Adrenal gland (tissue), 12 donors: ENCODE data around the gene SMC1B. TPM values are rescaled to one million over a fixed set of nuclear protein-coding genes. Genes with fewer than 3 reads are reported as not detected.
A peak's percentile ranks its signal among the peaks of the same experiment; 100 is the strongest.

Source experiments
- DNase-seq, 7 donors: peaks; one replicate each; pipeline ENCODE4 v3.0.0-alpha.2; 2019 to 2020
- H3K27ac ChIP-seq, 5 donors: fragments of 200-600 bp; sonication (generic) in 4 of 5; 1 replicate in 3 of 5; 2 replicates in 2 of 5; pipeline versions ENCODE4 v1.5.1 to v1.8.0; 2016 to 2020; ENCODE audit warnings: mild to moderate bottlenecking in 1 of 5
- H3K27me3 ChIP-seq: fragments of 200-600 bp; 2 replicates; pipeline ENCODE4 v1.8.0; 2021
- H3K36me3 ChIP-seq, 2 donors: fragments of 200-600 bp; replicated peaks in 1 of 2; 1 replicate in 1 of 2; 2 replicates in 1 of 2; pipeline versions ENCODE4 v1.5.1 to v1.8.0; 2018 to 2022
- H3K4me1 ChIP-seq, 2 donors: fragments of 200-600 bp; replicated peaks in 1 of 2; 1 replicate in 1 of 2; 2 replicates in 1 of 2; pipeline versions ENCODE4 v1.5.1 to v1.8.0; 2018 to 2021
- H3K4me3 ChIP-seq, 4 donors: fragments of 200-600 bp; sonication (generic) in 3 of 4; one replicate each; pipeline ENCODE4 v1.5.1; 2016 to 2018
- H3K9me3 ChIP-seq, 3 donors: fragments of 200-600 bp; sonication (generic) in 1 of 3; replicated peaks in 1 of 3; 1 replicate in 2 of 3; 2 replicates in 1 of 3; pipeline versions ENCODE4 v1.5.1 to v1.8.0; 2016 to 2021
- POLR2A ChIP-seq, 2 donors: fragments of 450-650 bp; IDR thresholded peaks; one replicate each; pipeline ENCODE4 v1.6.1; 2017; ENCODE audit warnings: antibody characterized with exemption in 2 of 2, mild to moderate bottlenecking in 2 of 2, moderate library complexity in 1 of 2
- WGBS, 4 donors: extraction: QIAGEN DNeasy Blood & Tissue Kit in 2 of 4; methylation state at CpG; one replicate each; pipeline versions ENCODE4 v1.1.5 to v1.1.7; 2013 to 2017; 5-methylcytosine and 5-hydroxymethylcytosine counted together
- intact Hi-C, 2 donors: fragments of 100-400 bp; cut with DNase I; formaldehyde crosslinking; loops; one replicate each; pipeline versions ENCODE4 v1.14.1 to v1.15.0; 2022 to 2023
- polyA plus RNA-seq, 3 donors: library from polyadenylated mRNA; stranded (reverse); fragments of 200-250 nt in 2 of 3; fragments of 350-450 nt in 1 of 3; fragmentation: Illumina TruSeq in 1 of 3; extraction: RNeasy Lipid Tissue Mini Kit (QIAGEN cat#74804) in 1 of 3; gene quantifications; one replicate each; pipeline ENCODE4 v1.2.3, GENCODE V29; 2013 to 2014
- total RNA-seq, 9 donors: library from RNA; depleted of rRNA in 4 of 9; stranded (reverse); fragments of >200 nt in 4 of 9; fragments of 120-200 nt in 1 of 9; fragmentation: NEBNext Ultra II Directional in 1 of 9; extraction: Animal tissue kit (Norgen Biotek cat#: 25700) in 1 of 9; gene quantifications; one replicate each; pipeline versions ENCODE4 v1.1.0 to v1.2.4, GENCODE V29; 2013 to 2023
- TF ChIP-seq, protein P1 (sequence below), 6 experiments: fragments of 450-650 bp in 4 of 6; fragments of 200-600 bp in 2 of 6; sonication (generic) in 1 of 6; IDR thresholded peaks; 1 replicate in 5 of 6; 2 replicates in 1 of 6; pipeline versions ENCODE4 v1.5.1 to v1.8.0; 2016 to 2021; ENCODE audit warnings: antibody characterized with exemption in 6 of 6, mild to moderate bottlenecking in 2 of 6, moderate library complexity in 1 of 6
- donor health status: healthy with polysubstance abuse.
- donor health status: Bipolar disorder and iron deficiency.
- donor health status: DM: yes; HTN: yes; CAD: no.
- donor health status: DM: no; HTN: no; CAD: no.
- donor health status: DM: no; HTN: no; CAD: no.
- donor health status: DM: yes; HTN: yes; CAD: no.

SMC1B gene
- total and polyA plus RNA-seq, 12 donors: 0.06 TPM; not detected in 11

DNA sequence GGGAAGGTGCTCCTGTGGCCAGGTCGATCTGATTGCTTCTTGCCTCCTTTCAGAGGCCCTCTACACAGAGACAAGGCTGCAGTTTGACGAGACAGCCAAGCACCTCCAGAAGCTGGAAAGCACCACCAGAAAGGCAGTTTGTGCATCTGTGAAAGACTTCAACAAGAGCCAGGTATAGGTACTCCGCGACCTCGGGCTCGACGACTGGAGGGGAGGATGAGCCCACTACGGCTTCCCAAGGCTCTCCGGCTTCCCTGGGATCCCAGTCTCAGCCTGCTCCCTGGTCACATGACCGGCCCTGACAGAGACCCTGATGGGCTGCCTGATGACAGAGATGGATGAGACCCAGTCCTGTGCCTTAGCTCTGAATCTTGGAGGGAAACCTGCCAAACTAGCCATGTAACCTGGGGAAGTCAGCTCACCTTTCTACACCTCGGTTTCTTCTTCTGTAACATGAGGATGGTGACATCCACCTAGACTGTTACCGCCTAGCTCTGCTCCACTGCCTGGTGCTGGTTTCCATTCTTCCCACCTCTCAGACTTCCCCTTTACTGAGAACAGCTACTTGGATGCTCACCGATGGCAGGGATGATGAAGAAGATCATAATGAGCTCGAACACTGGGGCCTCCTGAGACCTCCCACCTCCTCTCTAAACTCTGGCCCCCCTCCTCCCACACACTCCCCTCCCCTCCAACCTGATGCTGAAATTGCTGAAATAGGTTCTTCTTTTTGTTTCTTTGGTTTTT, 9.0 kb upstream of the SMC1B start:
- no peaks in the 10 kb centered on the region for H3K27me3 ChIP-seq
- 87 to 91% (median 89%) methylated on average over 6 to 14 of the region's 14 CpGs for WGBS, 4 donors
- H3K36me3 ChIP-seq: no peaks in the 10 kb centered on the region
- no peak overlapping the region for H3K27ac ChIP-seq
- DNase-seq: peak in 1 of 7 donors; percentile 33
- H3K4me3 ChIP-seq: no peak overlapping the region
- TF ChIP-seq, protein P1, sequence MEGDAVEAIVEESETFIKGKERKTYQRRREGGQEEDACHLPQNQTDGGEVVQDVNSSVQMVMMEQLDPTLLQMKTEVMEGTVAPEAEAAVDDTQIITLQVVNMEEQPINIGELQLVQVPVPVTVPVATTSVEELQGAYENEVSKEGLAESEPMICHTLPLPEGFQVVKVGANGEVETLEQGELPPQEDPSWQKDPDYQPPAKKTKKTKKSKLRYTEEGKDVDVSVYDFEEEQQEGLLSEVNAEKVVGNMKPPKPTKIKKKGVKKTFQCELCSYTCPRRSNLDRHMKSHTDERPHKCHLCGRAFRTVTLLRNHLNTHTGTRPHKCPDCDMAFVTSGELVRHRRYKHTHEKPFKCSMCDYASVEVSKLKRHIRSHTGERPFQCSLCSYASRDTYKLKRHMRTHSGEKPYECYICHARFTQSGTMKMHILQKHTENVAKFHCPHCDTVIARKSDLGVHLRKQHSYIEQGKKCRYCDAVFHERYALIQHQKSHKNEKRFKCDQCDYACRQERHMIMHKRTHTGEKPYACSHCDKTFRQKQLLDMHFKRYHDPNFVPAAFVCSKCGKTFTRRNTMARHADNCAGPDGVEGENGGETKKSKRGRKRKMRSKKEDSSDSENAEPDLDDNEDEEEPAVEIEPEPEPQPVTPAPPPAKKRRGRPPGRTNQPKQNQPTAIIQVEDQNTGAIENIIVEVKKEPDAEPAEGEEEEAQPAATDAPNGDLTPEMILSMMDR (IDR thresholded peaks at IDR 0.05): no peak
- no peak for TF ChIP-seq POLR2A (IDR thresholded peaks at IDR 0.05)
- no peaks in the 10 kb centered on the region for H3K4me1 ChIP-seq
- intact Hi-C loops: no loop called here
- H3K9me3 ChIP-seq: no peaks in the 10 kb centered on the region

- intact Hi-C loops: no loop called here
- Histone ChIP-seq H3K36me3 (no peaks in the 10 kb centered on the region), H3K27me3 (no peaks in the 10 kb centered on the region), H3K4me1 (no peaks in the 10 kb centered on the region), H3K9me3 (no peaks in the 10 kb centered on the region), H3K27ac (no peak overlapping the region), H3K4me3 (no peak overlapping the region)
- no peak for DNase-seq
- TF ChIP-seq, protein P1 (IDR thresholded peaks at IDR 0.05): no peak
- no peak for TF ChIP-seq POLR2A (IDR thresholded peaks at IDR 0.05)
- 62 to 75% (median 67%) methylated on average over 2 of the region's 2 CpGs for WGBS, 4 donors
These were observed 8.1 kb upstream of the SMC1B start for GRCh38 chr22:45421349-45422055.

DNA sequence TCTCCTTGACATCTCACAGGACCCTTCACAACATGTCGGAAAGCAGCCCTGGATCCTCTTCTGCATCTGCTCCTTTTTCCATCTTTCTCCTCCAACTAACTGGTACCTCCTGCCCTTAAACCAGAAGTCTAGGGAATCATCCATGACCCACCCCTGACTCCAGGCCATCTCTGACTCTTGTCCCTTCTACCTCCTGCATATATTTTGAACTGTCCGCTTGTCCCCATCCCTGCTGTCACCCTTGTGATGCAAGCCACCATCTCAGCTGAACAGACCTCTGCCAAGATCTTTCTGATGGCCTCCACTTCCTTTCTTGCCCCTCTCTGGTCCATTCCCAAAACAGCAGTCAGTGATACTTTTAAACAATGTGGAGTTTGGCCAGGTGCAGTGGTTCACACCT, 7.1 kb upstream of the SMC1B start:
- Histone ChIP-seq H3K9me3 (no peaks in the 10 kb centered on the region), H3K36me3 (no peaks in the 10 kb centered on the region), H3K4me3 (no peak overlapping the region), H3K27ac (no peak overlapping the region), H3K27me3 (no peaks in the 10 kb centered on the region), H3K4me1 (no peaks in the 10 kb centered on the region)
- TF ChIP-seq, protein P1 (IDR thresholded peaks at IDR 0.05): no peak
- TF ChIP-seq POLR2A (IDR thresholded peaks at IDR 0.05): no peak
- 91 to 96% (median 94%) methylated on average over 2 of the region's 2 CpGs for WGBS, 4 donors
- intact Hi-C loops: no loop called here
- no peak for DNase-seq

DNA sequence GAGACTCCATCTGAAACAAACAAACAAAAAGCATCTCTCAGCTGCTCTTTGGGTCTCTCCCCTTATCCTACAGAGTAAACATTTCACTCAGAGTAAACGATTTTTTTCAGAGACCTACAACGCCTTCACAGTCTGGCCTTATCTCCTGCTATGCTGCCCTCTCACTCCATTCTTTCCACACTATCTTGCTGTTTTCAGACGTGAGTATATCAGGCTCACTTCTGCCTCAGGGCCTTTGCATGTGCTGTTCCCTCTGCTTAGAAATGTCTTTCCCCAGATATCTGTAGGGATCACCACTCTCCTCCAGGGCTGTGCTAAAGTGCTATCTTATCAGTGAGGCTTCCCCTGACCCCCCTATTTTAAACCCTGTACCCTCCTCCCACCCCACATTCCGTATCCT, 6.6 kb upstream of the SMC1B start:
- no peak for DNase-seq
- WGBS, 4 donors: 86 to 91% (median 88%) methylated on average over 4 of the region's 4 CpGs
- Histone ChIP-seq H3K4me1 (no peaks in the 10 kb centered on the region), H3K9me3 (no peaks in the 10 kb centered on the region), H3K4me3 (no peak overlapping the region), H3K27ac (no peak overlapping the region), H3K36me3 (no peaks in the 10 kb centered on the region), H3K27me3 (no peaks in the 10 kb centered on the region)
- TF ChIP-seq POLR2A (IDR thresholded peaks at IDR 0.05): no peak
- TF ChIP-seq, protein P1 (IDR thresholded peaks at IDR 0.05): no peak
- intact Hi-C loops: no loop called here
